Activated T-helper 1 cell treated with anti-CD3 and anti-CD28 coated beads, Interleukin-12 subunit alpha, Interleukin-12 subunit beta, Interleukin-2, Interleukin-4 antibody, amounts not matched to agents 30 ng/mL and 10 ng/mL and 1 ng/mL, durations not matched to agents 14 hours and 24 hours and 36 hours (primary cell): ENCODE results near the gene ZBTB16. TPM values are rescaled to one million over a fixed set of nuclear protein-coding genes. Genes with fewer than 3 reads are reported as not detected.

Experiments
- DNase-seq: peaks from one replicate; pipeline ENCODE4 v3.0.0; 2021; ENCODE audit warnings: low spot score
- H3K27ac Mint-ChIP-seq: one replicate; pipeline ENCODE4 v1.8.0; 2021; ENCODE audit warnings: mild to moderate bottlenecking, mixed read lengths
- H3K27me3 Mint-ChIP-seq: one replicate; pipeline ENCODE4 v1.8.0; 2022; ENCODE audit warnings: mild to moderate bottlenecking, moderate library complexity, mixed read lengths; ENCODE audit not compliant: insufficient read depth
- H3K36me3 Mint-ChIP-seq: one replicate; pipeline ENCODE4 v1.8.0; 2021; ENCODE audit warnings: low read depth, mixed read lengths
- H3K4me1 Mint-ChIP-seq: one replicate; pipeline ENCODE4 v1.8.0; 2021; ENCODE audit warnings: low read depth, mixed read lengths
- H3K4me3 Mint-ChIP-seq: one replicate; pipeline ENCODE4 v1.8.0; 2021; ENCODE audit warnings: mild to moderate bottlenecking, moderate library complexity, mixed read lengths
- H3K9me3 Mint-ChIP-seq: one replicate; pipeline ENCODE4 v1.8.0; 2021; ENCODE audit warnings: mixed read lengths
- intact Hi-C: fragments of 100-400 bp; cut with micrococcal nuclease; formaldehyde crosslinking; loops from one replicate; pipeline ENCODE4 v1.15.1; 2024
- total RNA-seq: library from RNA; stranded (reverse); gene quantifications from 2 replicates; pipeline ENCODE4 v1.2.3, GENCODE V29; 2022

The ZBTB16 gene
- total RNA-seq, 1 donor from 2014 or later: 3.4 TPM

- peaks cover 20% of the 10 kb centered on the region for H3K27me3 Mint-ChIP-seq
- no peaks in the 10 kb centered on the region for H3K36me3 Mint-ChIP-seq
- H3K4me3 Mint-ChIP-seq: no peak overlapping the region
- no peaks in the 10 kb centered on the region for H3K4me1 Mint-ChIP-seq
- H3K9me3 Mint-ChIP-seq: no peaks in the 10 kb centered on the region
- intact Hi-C loops: no loop called here
- H3K27ac Mint-ChIP-seq: no peak overlapping the region
- DNase-seq: no peak
These were observed 211.2 kb downstream of the ZBTB16 start for GRCh38 chr11:114270531-114271270.

DNA sequence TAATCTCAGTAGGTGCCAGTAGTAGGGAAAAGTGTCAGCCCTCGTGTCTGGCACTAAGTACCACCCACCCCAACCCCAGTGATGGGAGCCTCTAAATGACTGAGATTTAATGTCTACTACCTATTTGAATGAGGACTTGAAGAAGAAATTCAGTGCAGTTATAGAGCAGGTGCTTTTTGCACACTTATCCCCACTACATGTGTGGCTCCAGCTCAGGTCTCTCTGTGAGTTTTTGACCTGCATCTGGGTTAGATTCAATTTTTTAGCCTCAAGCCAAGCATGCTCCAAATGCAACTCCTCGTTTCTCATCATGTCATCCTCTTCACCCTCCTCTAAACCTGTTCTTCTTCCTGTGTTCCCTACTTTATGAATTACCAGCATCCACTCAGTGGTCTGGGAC, 211.8 kb downstream of the ZBTB16 start:
- Mint-ChIP-seq H3K4me1 (no peaks in the 10 kb centered on the region), H3K27ac (no peak overlapping the region), H3K27me3 (peaks cover 20% of the 10 kb centered on the region), H3K36me3 (no peaks in the 10 kb centered on the region), H3K4me3 (no peak overlapping the region), H3K9me3 (no peaks in the 10 kb centered on the region)
- no peak for DNase-seq
- intact Hi-C loops: no loop called here

GRCh38 chr11:114272311-114272710, 212.8 kb downstream of the ZBTB16 start:
- Mint-ChIP-seq H3K36me3 (no peaks in the 10 kb centered on the region), H3K4me3 (no peak overlapping the region), H3K9me3 (no peaks in the 10 kb centered on the region), H3K27ac (no peak overlapping the region), H3K4me1 (no peaks in the 10 kb centered on the region), H3K27me3 (peaks cover 20% of the 10 kb centered on the region)
- no peak for DNase-seq
- intact Hi-C loops: no loop called here

DNA sequence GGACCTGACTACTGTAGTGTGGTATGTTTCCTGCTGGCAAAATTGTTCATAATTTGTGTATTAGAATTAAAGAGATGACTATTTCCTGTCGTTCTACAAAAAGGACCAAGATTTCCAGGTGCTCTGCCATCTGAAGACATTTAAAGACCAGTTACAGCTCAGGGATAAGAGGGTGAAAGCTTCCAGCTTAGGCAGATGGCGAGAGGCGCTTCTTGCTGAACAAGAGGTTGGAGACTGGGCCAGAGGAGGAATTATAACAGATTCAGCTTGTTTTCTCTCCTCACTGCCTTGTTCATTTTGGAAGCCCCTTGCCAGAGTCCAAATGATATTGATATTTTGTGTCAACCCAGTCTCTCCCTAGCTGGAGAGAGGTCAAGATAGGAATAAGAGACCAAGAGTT, 213.6 kb downstream of the ZBTB16 start:
- no peak overlapping the region for H3K4me3 Mint-ChIP-seq
- no peaks in the 10 kb centered on the region for H3K36me3 Mint-ChIP-seq
- no peak overlapping the region for H3K27ac Mint-ChIP-seq
- no peak for DNase-seq
- no peaks in the 10 kb centered on the region for H3K4me1 Mint-ChIP-seq
- intact Hi-C loops: no loop called here
- peaks cover 20% of the 10 kb centered on the region for H3K27me3 Mint-ChIP-seq
- no peaks in the 10 kb centered on the region for H3K9me3 Mint-ChIP-seq

GRCh38 chr11:114273890-114274635, 214.6 kb downstream of the ZBTB16 start:
- Mint-ChIP-seq H3K36me3 (no peaks in the 10 kb centered on the region), H3K27ac (no peak overlapping the region), H3K27me3 (peaks cover 20% of the 10 kb centered on the region), H3K4me3 (no peak overlapping the region), H3K4me1 (no peaks in the 10 kb centered on the region), H3K9me3 (no peaks in the 10 kb centered on the region)
- no peak for DNase-seq
- intact Hi-C loops: no loop called here

- H3K4me3 Mint-ChIP-seq: no peak overlapping the region
- no peak for DNase-seq
- no peaks in the 10 kb centered on the region for H3K9me3 Mint-ChIP-seq
- no peaks in the 10 kb centered on the region for H3K4me1 Mint-ChIP-seq
- intact Hi-C loops: no loop called here
- peaks cover 21% of the 10 kb centered on the region for H3K27me3 Mint-ChIP-seq
- no peaks in the 10 kb centered on the region for H3K36me3 Mint-ChIP-seq
- no peak overlapping the region for H3K27ac Mint-ChIP-seq
These were observed 215.1 kb downstream of the ZBTB16 start for GRCh38 chr11:114274637-114275036.

GRCh38 chr11:114275280-114275679, 215.8 kb downstream of the ZBTB16 start:
- no peak for DNase-seq
- Mint-ChIP-seq H3K9me3 (no peaks in the 10 kb centered on the region), H3K36me3 (no peaks in the 10 kb centered on the region), H3K27ac (no peak overlapping the region), H3K4me1 (no peaks in the 10 kb centered on the region), H3K4me3 (no peak overlapping the region), H3K27me3 (peaks cover 21% of the 10 kb centered on the region)
- intact Hi-C loops: no loop called here

GRCh38 chr11:114276077-114276476, 216.6 kb downstream of the ZBTB16 start:
- DNase-seq: no peak
- Mint-ChIP-seq H3K27me3 (peaks cover 18% of the 10 kb centered on the region), H3K27ac (no peak overlapping the region), H3K36me3 (no peaks in the 10 kb centered on the region), H3K4me1 (no peaks in the 10 kb centered on the region), H3K9me3 (no peaks in the 10 kb centered on the region), H3K4me3 (no peak overlapping the region)
- intact Hi-C loops: no loop called here

GRCh38 chr11:114277637-114278341, 218.3 kb downstream of the ZBTB16 start:
- Mint-ChIP-seq H3K9me3 (no peaks in the 10 kb centered on the region), H3K36me3 (no peaks in the 10 kb centered on the region), H3K4me1 (no peaks in the 10 kb centered on the region), H3K27me3 (peaks cover 12% of the 10 kb centered on the region), H3K4me3 (no peak overlapping the region), H3K27ac (no peak overlapping the region)
- no peak for DNase-seq
- intact Hi-C loops: no loop called here

- Mint-ChIP-seq H3K4me3 (no peak overlapping the region), H3K36me3 (no peaks in the 10 kb centered on the region), H3K27ac (no peak overlapping the region)
These were observed 219.0 kb downstream of the ZBTB16 start for GRCh38 chr11:114278342-114279065.

GRCh38 chr11:114279792-114280546, 220.5 kb downstream of the ZBTB16 start:
- Mint-ChIP-seq H3K4me1 (no peaks in the 10 kb centered on the region), H3K9me3 (no peaks in the 10 kb centered on the region), H3K36me3 (no peaks in the 10 kb centered on the region), H3K4me3 (no peak overlapping the region), H3K27me3 (peaks cover 9% of the 10 kb centered on the region), H3K27ac (no peak overlapping the region)
- intact Hi-C loops: no loop called here
- no peak for DNase-seq

More at GRCh38 chr11:114278342-114279065, 219.0 kb downstream of the ZBTB16 start:
- Mint-ChIP-seq H3K4me1 (no peaks in the 10 kb centered on the region), H3K9me3 (no peaks in the 10 kb centered on the region), H3K27me3 (peaks cover 15% of the 10 kb centered on the region)
- intact Hi-C loops: no loop called here
- no peak for DNase-seq

GRCh38 chr11:114280696-114281095, 221.2 kb downstream of the ZBTB16 start:
- intact Hi-C loops: no loop called here
- H3K4me3 Mint-ChIP-seq: no peak overlapping the region
- no peak overlapping the region for H3K27ac Mint-ChIP-seq
- no peaks in the 10 kb centered on the region for H3K4me1 Mint-ChIP-seq
- no peaks in the 10 kb centered on the region for H3K36me3 Mint-ChIP-seq
- H3K27me3 Mint-ChIP-seq: peaks cover 7% of the 10 kb centered on the region
- no peaks in the 10 kb centered on the region for H3K9me3 Mint-ChIP-seq
- no peak for DNase-seq
